Measurements from ENCODE around the gene DUSP3.

The DUSP3 gene

DNA sequence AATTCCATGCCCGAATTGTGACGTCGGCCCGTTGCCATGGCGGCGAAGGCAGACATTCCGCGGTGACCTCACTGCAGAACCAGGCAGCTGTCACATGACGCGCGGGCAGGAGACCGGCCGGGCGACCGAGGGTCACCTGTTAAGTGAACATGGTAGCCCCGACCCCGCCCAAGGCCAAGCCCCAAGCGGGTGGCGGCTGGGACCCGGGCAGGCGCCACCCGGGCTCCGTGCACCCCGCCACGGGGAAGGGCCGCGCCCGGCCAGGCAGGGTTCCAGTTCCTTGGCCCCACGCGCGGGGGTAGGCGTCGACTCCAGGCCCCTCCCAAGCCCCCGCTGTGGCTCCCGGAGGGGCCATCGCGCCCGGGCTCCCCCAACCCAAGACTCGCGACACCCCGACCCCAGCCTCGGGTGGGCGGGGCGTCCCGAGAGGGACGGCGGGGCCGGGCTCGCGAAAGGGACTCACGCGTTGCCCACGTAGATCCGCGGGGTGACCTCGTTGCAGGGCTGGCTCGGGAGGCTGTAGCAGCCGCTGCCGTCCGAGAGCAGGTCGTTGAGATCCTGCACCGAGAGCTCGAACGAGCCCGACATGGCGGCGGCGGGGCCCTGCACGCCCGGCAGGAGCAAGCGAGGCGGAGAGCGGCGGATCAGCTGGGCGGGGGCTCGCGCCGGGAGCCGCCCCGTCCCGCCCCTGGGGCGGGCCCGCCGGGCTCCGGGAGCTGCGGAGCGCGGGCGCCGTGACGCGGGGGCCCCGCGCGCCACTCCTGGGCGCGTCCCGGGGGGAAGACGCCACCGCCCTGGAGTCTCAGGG is at the start of gene DUSP3:
TSS of gene DUSP3 (minus strand) at position 641 of the 808 bp plus-strand sequence. CDS start at position 588, 53 bp downstream.
- peak; percentile 74 to 79 for DNase-seq

DNA sequence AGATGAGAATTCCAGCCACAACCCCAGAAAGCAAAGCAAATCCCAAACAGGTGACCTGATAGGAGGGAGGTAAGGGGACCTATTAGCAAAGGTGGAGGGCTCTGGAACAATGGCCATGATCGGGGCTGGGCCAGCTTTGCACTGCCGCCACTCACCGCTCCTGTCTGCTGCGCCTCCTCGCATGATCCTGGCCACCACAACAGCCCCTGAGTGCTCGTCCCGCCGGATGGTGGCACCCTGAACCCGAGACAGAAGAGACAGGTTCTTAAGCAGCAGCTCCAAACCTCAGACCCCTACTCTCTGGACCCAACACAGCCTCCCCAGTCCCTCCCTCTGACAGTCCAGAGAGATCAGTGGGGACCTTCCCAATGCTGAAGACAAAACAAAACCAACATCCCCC is 48.8 kb upstream of the DUSP3 start:
- DNase-seq, result no peak

DNA sequence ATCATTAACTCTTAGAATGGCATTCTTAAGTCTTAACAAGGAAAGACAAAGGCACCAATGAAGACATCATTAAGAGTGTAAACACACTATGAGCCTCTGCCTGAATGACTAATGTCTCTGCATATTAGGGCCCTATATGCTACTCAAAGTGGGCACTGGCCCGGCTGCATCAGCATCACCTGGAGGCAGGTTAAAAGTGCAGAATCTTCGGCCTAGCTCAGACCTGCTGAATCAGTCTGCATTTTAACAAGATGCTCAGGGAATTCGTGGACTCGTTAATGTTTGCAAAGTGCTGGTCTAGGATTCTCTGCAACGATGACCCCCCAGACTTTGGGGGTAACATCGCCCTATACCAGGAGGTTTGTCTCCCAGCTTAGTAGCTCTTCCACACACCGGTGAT is 47.4 kb upstream of the DUSP3 start:
- no peak for DNase-seq

DNA sequence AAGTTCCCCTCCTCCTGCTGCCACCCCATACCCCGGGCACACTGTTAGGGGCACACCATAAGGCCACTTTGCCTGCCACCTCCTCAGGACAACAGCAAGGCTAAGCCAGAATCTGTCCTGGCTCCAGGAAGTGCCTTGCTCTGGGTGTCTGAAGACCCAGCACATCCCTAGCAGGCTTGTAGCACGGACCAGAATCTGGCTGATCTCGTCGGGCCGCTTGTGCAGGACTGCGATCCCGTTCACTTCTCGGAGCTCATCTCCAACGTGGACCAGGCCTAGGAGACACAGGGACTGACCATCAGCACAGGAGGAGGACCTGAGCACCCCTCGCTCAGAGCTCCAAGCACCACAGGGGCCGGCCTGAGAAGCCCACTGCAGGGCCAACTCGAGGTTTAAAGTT is 46.8 kb upstream of the DUSP3 start:
- DNase-seq, result no peak

DNA sequence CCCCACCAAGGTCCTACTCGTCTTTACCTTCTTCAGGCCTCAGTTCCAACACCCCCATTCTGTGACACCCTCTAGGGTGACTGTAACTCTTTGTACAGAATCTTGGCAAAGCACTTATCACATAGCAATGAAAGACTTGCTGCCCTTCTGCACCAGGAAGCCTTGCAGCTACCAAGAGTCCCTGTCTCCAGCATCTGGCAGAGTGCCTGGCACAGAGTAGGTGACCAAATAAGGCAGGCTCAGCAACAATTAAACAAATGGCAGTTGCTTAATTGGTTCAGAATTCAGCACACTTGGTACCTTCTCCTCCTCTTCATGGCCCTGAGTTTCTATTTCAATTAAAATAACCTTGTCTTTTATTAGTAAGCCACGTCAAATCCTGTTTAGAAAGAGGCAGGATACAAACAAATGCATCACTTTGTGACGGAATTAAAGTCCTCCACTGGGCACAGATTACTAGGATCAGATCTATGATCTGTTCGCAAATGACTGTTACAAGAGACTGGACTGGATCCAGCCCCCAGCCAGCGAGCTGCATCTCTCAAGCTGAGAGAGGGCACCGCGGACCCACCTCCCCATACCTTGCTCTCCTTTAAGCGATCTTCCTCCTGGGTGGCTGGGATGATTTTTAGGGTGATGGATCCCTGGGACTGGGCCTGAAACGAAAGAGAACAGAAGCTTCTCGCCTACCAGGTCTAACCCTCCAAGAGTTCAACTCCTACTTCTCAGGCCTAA is 44.7 kb upstream of the DUSP3 start:
- no peak for DNase-seq

DNA sequence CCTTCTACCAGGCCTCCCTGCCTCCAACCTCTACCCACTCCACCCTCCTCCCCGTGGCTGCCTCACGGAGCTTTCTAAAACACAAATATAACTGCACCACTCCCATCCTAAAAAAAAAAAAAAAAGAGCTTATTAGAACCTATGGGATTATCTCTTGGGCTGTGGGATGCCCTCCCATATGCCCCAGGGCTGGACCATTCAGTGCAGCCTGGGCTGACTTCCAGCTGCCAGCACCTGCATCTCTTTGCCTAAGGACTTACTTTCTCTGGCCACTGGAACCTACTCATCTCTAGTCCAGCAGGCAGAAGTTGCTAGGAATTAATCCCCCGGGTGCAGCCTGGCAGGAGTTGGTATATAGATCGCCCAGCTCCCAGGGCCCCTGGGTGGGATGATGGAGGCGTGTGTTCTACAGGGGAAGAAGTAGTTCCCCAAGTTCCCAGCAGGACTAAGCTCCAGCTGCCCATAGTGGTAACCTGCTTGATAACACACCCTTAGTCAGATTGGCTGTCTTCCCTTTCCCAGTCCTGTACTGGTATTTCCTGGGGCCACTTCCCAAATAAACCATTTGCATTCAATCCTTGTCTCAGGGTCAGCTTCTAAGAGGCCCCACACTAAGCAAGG is 43.9 kb upstream of the DUSP3 start:
- DNase-seq, result no peak

DNA sequence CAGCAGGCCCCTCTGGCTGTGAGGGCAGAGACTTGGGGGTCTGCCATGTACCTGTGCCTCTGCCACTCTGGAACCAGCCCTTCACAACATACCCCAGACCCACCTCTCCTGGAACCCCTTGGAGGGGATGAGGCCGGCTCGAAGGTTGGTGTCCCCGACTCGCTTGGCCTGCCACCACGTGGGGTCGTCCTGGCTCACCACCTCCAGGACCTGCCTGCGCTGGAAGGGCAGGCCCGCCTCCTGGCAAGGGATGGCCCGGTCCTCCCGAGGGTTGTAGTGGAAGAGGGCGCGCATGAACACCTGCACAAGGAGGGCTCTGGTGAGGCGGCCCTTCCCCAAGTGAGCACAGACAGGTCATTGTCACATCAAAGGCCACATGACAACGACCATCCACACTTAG is 42.0 kb upstream of the DUSP3 start:
- DNase-seq, result no peak

DNA sequence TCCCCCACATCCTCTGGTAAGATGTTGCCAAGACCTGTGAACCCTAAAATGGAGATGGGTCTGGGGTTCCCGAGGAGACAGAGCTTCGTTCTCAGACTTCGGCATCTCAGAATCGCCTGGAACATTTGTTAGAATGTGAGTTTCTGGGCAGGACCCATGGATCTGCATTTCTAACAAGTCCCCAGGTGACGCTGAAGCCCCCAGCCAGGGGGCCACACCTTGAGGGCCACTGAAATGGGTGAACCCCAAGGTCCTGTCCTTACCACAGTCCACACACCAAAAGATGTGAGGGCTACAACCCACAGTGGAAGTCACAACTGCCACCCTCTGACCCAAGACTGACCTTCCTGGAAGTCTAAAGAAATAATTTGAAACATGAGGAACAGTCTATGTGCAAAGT is 40.2 kb upstream of the DUSP3 start:
- no peak for DNase-seq

DNA sequence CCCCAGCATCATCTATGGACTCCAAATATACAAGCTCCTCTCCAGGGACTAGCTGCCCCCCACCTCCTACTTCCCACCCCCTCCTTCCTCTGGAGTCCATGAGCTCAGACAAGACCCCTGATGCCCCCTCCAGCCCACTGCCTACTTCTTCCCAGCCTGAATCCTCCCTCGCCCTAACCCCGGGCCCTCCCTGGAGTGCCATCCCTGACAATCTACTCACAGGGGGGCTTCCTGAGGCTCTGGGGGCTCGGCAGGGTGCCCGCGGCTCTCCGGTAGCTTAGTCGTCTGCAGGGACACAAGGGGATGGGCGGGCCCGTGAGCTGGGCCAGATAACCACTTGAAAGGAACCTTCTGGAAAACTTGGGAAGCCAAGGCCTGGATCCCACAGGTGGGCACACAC is 39.0 kb upstream of the DUSP3 start:
- DNase-seq, result no peak

DNA sequence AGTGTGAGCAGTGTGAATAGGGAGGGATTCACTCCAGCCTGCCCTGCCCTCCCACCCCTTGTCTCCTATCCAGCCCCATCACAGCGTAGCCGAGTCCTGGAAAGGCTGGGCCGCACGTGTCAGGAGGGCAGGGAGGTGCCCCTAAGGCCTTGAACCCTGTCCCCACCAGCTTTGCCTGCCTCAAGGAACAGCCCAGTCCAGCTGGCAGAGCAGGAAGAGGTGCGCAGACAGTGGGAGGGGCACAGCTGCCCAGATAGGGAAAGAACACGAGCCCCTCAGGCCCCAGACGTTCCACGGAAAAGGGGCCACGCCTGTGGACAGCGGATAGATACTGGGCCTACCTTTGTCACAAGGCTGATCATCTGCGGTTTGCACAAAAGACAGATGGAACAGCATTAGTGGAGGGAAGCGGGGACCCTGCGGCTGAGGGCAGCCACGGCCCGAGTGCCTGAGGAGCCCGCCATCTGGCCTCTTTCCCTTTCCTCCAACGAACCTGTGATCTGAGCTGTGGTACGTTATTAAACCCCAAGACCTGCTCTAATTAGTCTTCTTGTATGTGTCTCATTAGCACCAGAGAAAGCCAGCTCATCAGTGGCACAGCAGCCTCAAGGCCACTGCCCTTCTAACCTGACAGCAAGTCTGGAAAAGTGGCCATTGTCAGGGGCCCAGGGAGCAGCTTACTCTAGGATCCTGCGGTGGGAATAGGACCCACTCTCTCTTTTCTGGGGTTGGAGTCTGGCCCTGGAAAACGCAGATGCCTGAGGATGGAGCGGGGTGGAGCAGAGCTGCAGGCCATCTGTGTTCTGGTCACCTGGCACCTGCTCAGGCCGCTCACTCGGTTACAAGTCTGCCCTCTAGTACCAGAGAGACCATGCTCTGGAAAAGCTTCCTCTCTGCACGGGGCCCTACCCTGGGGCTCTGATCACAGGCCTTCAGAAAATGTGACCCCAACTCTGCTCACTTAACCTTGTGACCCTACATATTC is 37.9 kb upstream of the DUSP3 start:
- no peak for DNase-seq

DNA sequence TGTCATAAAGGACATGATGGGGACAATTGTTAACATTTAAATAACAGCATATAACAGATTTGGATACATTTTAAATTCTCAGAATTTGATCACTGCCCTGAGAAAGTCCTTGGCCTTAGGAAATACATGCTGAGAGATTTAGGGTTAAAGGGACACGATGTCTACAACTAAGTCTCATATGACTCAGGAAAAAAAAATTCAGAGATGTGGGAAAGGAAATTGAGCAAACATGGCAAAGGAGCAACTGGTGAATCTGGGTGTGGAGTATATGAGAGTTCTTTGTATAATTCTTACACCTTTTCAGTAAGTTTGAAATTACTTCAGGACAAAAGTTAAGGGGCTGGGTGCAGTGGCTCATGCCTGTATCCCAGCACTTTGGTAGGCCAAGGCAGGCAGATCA is 35.9 kb upstream of the DUSP3 start:
- no peak for DNase-seq

DNA sequence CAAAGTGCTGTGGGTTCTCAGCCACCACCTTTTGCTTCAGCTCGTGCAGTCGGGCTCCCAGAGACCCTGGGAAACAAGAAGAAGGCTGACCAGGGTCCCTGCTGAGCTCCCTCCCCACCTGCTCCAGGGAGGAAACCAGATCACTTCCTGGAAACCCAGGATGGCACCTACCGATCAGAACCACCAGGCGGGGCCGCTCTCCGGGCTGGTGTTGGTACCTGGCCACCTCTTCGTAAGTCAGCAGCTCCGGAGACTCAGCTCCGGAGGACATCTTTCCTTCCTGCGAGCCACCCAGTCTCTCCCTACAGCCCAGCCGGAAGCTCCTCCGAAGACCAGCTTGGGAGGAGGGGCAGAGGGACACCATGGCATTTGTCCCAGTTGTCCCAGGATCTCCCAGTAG is 35.2 kb upstream of the DUSP3 start:
- DNase-seq, result no peak

DNA sequence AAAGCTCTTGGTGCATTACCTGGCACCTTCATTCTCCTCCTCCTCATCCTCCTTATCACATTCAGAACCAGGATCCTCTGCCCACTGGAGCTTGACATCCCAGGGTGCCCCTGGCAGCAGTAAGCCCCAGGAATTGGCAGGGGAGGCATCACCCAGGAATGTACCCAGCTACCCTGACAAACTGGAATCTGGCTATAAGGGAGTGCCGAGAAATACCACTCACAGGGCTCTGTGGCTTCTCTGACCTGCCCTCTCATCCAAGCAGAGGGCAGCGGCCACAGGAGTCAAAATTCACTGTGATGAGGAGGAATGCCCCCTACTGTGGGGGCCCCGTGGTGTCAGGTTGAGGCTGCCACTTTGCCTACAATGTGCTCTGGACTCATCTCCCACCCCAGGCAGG is 34.6 kb upstream of the DUSP3 start:
- no peak for DNase-seq

DNA sequence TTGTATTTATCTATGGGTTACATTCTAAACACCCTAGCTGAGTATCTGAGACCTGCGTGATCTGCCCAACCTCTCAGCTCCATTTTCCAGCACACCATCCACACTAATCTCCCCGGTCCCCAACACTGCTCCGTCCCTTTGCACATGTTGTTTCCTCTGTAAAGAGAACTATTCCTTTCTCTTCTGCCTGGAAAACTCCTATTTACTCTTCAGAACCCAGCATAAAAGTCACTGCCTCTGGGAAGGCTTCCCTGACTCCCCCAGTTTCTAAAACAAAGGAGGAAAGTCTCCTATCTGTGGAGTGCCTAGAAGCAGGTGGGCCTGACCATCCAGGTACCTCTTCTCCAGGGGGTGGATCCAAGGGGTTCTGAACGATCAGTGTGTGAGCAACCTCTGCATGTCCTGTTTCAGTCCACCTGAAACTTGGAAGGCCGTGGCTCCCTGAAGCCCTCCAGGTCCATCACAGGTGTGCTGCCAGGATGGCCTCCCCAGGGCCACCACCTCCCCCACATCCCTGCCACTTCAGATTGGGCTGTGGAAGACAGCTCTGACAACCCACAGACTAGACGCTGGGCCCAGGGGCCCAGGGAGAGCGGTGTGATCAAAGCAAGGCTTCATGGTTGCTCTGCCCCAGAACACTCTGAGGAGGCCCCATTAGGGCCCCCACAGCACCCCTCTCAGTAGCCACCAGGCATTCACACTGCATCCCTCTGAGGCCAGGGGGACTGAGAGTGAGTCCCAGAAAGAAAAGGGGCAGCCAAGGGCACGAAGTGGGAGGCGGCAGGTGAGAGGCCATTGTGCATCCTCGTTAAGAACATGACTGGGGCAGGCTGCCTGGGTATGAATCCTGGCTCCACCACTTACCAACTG is 33.9 kb upstream of the DUSP3 start:
- DNase-seq, result no peak

DNA sequence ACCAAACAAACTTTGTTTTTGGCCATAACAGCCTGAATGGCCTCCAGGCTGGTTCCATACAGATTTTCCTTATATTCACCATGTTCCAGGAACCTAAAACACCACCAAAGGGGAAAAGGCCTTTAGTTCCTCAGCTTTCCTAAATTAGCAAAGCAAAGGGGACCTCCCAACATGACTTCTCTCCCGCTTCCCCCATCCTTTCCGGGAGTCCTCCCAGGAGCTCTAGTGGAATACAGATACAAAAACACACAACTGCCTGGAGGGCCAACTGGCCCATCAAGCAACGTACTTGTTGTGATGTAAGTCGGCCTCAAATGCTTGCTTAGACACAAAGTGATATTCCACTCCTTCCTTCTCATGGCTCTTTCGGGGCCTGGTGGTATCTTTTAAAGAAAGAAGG is 32.0 kb upstream of the DUSP3 start:
- DNase-seq, result no peak

DNA sequence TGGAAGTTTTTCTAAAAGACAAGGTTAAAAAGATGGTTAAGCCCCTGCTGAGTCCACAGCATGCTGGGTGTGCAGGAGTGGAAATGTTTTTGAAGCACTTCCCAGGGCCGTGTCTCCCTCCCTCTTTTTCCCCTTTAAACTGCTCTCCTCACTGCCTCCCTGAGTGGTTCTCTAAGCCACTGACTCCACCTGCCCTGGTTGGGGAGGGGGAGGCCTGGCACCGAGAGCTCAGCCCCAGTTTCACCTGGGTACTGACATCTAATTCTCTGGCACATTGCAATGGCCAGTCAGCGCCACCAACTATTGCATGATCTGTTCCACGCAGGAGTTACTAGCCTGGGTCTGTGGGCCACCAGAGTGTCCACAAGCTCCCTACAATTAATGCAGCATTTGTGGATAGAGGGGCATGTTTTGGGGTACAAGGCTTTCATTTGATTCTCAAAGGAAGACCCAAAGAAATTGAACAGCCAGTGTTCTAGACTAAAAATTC is 31.5 kb upstream of the DUSP3 start:
- DNase-seq, result no peak

DNA sequence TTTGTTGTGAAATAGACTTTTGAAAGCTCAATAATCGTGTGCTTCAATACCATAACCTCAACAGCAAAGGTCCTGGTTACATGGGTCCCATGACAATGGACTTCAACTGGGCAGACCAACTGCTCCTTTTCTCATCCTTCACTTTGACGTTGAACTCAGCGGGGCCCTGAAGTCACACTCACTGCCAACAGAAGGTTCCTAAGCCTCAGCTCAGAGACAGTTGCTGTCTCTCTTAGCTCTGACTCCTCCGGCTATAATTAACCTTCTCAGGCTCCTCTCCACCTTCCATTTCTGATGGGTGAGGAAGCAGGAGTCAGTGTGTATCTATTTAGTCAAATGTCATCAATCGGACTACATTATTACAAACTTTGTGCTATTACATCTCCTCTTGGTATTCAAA is 30.3 kb upstream of the DUSP3 start:
- DNase-seq, result no peak

DNA sequence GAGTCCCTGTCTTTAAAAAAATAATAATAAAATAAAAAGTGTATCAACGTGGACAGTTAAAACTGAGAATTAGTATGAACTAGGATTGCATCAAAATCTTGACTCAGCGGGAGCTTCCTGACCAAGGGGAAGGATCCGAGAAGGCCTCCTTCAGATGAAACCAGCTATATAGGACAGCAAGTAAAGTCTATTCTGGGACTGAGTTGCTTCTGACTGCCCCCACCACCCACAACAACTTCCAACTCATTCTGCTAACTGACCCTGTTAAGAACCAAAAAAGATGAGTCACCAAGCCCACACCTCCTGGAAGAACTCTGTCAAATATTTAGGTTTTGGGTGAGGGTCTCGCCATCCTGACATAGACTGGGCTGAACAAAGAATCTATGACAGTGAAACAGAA is 29.3 kb upstream of the DUSP3 start:
- no peak for DNase-seq

DNA sequence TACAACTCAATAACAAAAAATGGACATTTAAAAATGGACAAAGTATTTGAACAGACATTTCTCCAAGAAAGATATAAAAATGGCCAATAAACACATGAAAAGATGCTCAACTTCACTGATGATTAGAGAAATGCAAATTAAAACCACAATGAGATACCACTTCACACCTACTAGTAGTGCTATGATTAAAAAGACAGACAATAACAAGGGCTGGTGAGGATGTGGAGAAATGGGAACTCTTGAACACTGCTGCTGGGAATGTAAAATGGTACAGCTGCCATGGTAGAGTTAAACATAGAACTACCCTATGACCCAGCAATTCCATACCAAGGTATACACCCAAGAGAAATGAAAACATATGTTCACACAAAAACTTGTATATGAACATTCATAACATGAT is 26.3 kb upstream of the DUSP3 start:
- no peak for DNase-seq

DNA sequence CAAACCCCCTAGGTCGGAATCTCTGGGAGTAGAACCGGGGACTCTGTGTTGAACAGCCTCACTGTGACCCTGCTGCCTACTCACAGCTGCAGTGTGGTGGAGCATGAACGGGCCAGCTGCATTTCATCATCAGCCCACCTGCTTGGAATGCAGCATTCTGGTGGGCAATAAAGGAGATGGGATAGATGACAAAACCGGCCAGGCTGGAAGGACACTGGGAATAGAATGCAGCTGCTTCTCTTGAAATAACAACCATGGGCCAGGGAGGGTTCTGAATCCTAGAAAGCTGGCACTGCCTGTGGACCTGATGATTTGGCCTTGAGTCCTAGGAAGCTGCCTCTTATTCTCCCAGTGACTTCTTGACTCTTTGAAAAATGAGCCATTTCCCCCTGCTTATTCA is 25.0 kb upstream of the DUSP3 start:
- no peak for DNase-seq

DNA sequence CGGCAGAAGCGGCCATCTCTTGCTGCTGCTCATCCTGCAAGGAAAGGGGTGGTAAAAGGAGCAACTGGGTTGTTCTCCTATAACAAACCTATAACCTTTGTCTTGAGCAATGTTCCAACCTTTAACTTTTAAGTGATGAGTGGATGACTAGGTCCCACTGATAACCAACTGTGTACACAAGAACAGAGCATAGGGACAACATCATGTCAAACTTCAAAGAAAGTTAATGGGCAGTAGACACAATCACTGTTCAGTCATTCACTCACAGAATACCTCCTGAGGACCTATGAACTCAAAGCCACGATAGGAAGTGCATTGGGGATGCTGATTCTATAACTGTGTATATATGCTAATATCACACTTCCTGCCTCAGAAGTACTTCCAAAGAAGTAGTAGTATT is 23.1 kb upstream of the DUSP3 start:
- no peak for DNase-seq

DNA sequence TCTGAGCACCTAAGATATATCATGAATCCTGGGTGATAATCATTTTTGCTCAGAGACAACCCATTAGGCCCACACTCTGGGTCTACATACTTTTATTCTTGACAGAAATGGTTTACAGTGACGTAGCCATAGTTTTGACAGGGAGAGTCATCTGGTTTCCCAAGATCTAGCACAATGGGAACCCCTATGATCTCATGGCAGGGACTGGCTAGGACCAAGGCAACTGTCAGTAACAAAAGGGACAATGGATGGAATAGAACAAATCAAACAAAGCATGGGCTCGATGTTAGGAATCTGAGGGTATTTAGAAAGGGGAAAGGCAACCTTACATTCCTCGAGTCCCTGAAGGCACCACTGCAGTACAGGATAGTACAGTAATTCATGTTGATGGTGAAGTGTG is 22.0 kb upstream of the DUSP3 start:
- no peak for DNase-seq

Measured in CD4-positive, alpha-beta T cell treated with Interferon alpha-2 for 1 hour (primary cell).